Epithelial cell of esophagus (primary cell): Measurements from ENCODE around the gene SLC8A1.
A peak's percentile ranks its signal among the peaks of the same experiment; 100 is the strongest.

Experiments used
- DNase-seq: peaks from one replicate; pipeline ENCODE4 v3.0.0; 2010; ENCODE audit warnings: low read depth
- H3K4me3 ChIP-seq: 2 replicates; pipeline ENCODE4 v1.5.1; 2011; ENCODE audit warnings: mild to moderate bottlenecking, low read length, control low read depth
- TF ChIP-seq, protein P1 (sequence below): IDR thresholded peaks from 2 replicates; pipeline ENCODE4 v1.5.1; 2011; ENCODE audit warnings: low read depth, mild to moderate bottlenecking, low read length, control low read depth, inconsistent platforms; ENCODE audit not compliant: insufficient read depth; ENCODE audit errors: missing control alignments

SLC8A1 gene

DNA sequence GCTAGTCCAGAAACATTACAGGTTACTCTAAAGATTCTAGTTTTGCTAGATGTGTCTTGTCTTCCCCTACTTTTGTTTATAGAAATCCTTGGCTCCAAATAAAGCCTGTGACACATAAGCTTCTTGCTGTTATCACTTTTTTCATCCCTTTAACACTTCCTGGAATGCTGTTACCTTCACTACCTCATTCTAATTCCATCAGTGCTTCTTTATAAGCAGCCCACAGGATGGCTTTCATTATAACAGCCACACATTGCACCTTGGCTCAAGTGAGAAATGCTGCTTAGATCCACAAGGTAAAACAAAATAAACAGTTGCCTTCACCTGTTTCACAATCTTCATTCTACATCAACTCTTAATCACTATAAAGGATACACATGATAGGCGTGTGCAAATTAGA, 221.7 kb downstream of the SLC8A1 start:
- no peak for DNase-seq
- no peak overlapping the region for H3K4me3 ChIP-seq
- TF ChIP-seq, protein P1, sequence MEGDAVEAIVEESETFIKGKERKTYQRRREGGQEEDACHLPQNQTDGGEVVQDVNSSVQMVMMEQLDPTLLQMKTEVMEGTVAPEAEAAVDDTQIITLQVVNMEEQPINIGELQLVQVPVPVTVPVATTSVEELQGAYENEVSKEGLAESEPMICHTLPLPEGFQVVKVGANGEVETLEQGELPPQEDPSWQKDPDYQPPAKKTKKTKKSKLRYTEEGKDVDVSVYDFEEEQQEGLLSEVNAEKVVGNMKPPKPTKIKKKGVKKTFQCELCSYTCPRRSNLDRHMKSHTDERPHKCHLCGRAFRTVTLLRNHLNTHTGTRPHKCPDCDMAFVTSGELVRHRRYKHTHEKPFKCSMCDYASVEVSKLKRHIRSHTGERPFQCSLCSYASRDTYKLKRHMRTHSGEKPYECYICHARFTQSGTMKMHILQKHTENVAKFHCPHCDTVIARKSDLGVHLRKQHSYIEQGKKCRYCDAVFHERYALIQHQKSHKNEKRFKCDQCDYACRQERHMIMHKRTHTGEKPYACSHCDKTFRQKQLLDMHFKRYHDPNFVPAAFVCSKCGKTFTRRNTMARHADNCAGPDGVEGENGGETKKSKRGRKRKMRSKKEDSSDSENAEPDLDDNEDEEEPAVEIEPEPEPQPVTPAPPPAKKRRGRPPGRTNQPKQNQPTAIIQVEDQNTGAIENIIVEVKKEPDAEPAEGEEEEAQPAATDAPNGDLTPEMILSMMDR: no peak

DNA sequence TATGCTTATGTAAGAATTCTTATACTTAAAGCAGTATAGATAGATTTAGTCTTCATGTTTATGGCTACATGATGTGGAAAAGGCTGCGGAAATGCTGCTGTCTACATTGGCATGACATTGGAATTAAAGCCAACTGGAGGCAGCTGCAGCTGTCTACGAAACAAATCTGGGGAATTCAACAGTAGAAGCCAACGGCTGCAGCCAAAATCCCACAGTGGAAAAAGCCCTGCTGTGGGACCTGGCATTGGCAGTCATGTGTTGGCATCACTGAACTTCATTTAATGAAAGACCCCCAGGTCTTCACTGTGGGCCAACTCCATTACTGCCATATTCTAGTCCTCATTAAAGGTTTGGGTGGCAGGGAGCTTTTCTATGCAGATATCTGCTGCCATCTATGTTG, 223.6 kb downstream of the SLC8A1 start:
- no peak overlapping the region for H3K4me3 ChIP-seq
- TF ChIP-seq, protein P1: no peak
- no peak for DNase-seq

DNA sequence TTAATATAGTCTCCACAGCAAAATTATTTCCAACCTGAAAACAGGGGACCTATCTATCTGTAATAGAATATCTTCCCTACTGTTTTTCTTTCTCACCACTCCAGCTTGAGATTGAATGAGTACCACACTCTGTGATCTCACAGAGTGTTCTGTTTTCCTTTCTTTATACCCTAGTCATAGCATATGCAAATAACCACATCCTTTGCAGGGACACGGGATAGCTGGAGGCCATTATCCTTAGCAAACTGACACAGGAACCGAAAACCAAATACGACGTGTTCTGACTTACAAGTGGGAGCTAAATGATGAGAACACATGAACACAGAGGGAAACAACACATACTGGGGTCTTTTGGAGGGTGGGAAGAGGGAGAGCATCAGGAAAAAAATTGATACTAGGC, 224.7 kb downstream of the SLC8A1 start:
- no peak overlapping the region for H3K4me3 ChIP-seq
- peak; percentile 45 for DNase-seq
- TF ChIP-seq, protein P1: no peak

DNA sequence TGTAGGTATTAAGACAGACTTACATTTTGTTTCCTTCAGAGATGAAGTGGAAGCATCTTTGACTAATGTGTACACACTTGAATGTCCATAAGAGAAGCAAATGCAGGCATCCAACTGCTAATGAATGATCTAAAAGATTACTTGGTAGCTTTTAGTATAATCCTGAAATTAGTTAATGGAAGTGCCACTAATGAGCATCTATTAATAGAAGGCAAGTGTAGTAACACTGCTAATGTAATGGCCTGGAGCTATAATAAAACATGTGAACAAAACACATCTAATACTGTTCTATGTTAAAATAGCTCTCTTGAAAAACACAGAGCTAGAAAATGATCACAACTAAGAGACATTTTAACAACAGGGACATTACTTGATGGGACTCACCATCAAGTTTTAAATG, 225.3 kb downstream of the SLC8A1 start:
- no peak for DNase-seq
- H3K4me3 ChIP-seq: no peak overlapping the region
- TF ChIP-seq, protein P1: no peak

DNA sequence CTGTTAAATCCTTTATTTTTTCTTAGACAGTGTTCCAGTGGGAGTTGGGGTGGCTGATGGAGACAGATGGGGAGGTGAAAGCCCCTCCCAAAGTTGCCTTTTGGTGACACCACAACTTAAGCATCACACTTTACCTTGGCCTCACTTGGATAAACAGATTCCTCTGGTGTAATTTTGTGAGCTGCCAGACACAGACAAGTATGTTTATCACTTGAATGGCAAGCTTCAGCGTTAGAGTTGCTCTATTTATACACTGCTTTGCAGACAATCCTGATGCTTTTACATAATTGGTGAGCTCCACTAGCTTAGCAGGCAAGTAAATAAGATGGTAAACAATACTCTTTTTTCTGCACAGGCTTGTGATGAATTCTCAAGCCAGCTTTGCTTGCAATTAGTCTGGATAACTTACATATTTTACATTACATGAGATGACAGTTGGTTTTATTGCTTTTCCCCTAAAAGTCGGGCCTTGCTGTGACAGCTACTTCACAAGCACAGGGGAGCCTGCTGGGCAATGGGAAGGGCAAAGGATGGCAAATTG, 226.2 kb downstream of the SLC8A1 start:
- no peak for DNase-seq
- no peak overlapping the region for H3K4me3 ChIP-seq
- TF ChIP-seq, protein P1: no peak

DNA sequence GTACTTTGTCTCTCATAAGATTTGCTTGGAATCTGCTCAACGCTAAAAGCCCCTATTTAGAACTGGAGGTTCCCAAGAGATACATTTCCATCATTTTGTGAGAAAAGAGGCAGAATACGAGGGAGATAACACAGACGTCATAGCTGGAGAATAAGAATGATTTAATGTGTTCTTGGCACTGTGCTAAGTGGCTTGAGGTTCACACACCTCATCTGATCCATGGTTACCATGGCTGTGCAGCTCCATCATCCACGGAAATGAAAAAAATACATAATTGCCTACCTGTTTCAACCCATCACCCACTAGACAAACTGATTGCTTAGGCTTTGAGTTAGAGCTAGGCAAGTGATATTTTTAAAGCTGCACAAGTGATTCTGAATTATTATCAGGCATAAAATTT, 227.6 kb downstream of the SLC8A1 start:
- TF ChIP-seq, protein P1: no peak
- DNase-seq: no peak
- no peak overlapping the region for H3K4me3 ChIP-seq

DNA sequence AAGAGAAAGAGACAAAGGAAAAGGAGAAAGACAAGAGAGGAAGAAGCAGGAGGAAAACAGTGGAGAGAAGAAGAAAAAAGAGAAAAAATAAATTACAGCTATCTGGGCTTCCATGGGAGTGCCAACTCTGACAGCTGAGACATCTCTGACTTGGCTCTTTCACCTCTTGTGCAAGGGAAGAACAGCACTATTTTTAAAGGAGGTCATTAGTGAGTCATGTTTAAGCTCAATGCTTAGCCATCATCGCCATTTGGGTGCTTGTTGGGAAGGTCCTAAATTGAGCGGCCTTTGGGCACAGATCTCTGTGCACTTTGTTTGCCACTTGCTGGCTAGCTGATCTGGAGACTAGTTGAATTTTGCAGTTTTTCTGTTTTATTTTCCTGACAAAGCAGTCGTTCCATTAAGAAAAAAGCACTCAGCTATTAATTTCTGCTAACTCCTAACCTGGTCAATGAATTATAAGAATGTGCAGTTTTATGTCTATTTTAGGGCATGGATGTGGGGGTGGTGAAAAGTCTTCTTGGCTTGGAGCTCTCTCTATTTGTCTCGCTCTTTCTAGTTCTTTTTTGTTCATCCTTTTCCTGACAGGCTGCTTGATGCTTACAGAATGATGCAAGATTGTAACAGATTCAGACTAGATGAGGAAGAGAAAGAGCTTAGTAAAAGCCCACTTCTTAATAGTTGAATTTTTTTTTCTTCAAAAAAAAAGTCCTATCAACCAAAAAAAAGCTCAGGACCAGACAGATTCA, 231.5 kb downstream of the SLC8A1 start:
- peak; percentile 61 for DNase-seq
- TF ChIP-seq, protein P1: no peak
- no peak overlapping the region for H3K4me3 ChIP-seq
